ENCODE results near the gene MGLL.

MGLL gene

DNA sequence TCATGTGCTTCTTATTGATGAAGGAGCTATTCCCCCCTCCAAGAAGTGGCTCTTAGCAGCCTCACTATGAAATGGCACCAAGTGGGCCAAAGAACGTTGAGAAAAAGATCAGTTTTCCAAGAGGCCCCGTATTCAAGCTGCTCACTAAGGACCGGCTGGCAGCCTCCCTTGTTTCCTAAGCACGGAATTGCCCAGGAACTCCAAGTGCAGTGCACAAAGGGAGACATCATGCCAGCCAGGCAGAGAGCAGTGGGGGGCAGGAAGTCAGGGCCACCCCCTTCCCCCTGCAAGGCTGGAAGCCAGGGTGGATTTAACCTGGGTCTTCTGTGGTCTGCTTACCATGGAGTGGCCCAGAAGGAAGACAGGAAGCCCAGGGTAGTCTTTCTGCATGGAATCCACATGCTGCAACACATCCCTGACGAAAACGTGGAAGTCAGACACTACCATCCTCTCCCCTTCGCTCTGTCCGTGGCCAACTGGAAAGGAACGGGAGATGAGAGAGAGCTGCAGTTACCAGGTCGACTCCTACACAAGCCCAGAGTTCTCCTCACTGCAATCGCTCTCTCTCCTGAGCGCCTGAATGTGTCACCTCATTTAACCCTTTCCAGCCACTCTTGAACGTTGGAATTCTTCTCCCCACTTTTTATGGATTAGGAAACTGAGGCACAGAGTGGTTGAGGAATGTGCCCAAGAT is 100.1 kb downstream of the MGLL start:
- no peak for DNase-seq (ENCODE audit: low read depth)

- no peak for DNase-seq (ENCODE audit: low read depth)
Measured at GRCh38 chr3:127720985-127721935, 101.1 kb downstream of the MGLL start.

GRCh38 chr3:127720161-127720823 is 102.0 kb downstream of the MGLL start:
- DNase-seq (ENCODE audit: low read depth) = no peak

- no peak for DNase-seq (ENCODE audit: low read depth)
Measured at GRCh38 chr3:127719369-127719768, 102.9 kb downstream of the MGLL start.

DNA sequence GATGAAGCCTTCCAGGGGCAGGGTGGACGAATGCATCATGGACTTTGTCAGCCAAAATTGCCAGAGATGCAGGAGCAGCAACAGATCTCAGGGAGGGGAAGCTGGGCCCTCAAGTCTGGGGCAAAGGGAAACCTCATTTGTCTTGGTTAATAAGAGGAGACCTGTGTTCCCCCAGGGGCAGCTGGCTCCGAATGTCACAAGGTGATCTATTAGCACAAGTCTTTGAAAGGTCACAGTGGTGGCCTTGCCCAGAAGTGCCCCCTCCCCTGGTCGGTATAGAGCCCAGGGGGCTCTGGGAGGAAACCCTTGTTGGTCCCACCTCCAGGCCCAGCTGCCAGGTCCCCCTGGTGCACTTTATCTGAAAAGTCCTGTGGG is 103.4 kb downstream of the MGLL start:
- DNase-seq (ENCODE audit: low read depth) = no peak

DNA sequence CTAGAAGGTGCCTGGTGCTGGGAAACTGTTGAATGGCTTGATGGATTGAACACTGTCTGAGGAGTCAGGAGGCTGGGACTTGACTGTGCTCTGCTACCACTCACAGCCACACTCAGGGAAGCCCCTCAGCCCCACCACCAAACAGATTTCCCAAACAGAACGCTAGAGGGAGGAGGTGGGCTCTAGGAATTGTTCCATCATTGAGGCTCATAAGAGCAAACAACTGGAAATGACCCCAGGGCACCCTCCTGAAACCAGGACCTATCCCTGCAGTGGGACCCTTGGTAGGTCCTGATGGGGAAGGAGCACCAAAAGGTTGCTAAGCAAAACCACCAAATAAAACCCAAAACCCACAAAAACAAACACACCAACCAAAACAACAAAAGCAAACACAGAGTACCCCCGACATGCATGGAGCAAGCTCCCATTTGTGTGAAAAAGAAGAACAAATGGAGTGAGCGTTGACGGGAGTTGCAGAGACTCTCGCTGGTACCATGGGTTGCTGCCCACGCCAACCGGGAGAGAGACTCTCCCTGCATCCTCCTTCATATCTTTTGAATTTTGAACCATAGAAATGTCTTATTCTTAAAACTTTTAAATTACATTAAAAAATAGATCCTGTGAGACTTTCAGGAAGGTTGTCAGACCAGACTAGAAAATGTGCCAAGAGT is 103.9 kb downstream of the MGLL start:
- DNase-seq (ENCODE audit: low read depth) = no peak

GRCh38 chr3:127717357-127718244 is 104.7 kb downstream of the MGLL start:
- DNase-seq (ENCODE audit: low read depth) = no peak

GRCh38 chr3:127716384-127716783 is 105.9 kb downstream of the MGLL start:
- no peak for DNase-seq (ENCODE audit: low read depth)

- DNase-seq (ENCODE audit: low read depth) = no peak
Measured at GRCh38 chr3:127715532-127715931, 106.8 kb downstream of the MGLL start.

DNA sequence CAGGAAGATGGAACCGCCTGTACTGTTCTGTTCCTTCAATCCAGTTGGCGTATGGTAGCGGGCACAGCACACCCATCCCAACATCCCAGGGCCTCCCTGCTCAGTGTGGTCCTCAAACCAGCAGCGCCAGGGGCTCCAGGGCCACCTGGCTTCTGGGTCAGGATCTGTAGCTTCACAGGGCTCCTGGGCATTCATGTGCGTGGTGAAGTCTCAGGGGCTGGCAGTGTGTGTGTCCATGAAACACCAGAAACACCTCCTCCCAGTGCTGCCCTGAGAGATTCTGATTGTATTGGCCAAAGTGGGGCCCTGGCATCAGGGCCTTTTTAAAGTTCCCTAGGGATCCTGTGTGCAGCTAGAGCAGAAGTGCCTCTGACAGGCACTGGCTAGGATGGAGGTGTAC is 107.4 kb downstream of the MGLL start:
- DNase-seq (ENCODE audit: low read depth) = no peak

DNA sequence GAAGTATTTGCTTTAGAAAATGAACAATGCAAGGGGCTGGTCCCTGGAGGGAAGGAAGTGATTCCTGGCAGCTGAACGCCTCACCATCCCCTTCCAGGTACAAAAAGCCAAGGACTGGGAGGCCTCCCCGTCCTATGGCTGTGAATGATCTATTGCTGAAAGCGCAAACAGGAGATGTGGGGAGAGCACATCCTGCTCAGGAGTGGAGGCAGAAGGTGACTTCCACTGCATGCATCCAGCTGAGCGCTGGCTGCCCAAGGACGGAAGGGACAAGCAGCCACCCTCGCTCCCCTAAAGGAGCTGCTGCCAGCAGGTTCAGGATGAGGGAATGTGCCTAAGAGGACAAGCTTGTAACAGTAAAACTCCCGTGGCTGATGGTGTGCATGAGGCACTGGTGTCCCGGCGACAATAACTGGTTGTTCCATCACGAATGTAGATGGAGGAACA is 108.2 kb downstream of the MGLL start:
- no peak for DNase-seq (ENCODE audit: low read depth)

- DNase-seq (ENCODE audit: low read depth) = no peak
Measured at GRCh38 chr3:127712881-127713771, 109.2 kb downstream of the MGLL start.

DNA sequence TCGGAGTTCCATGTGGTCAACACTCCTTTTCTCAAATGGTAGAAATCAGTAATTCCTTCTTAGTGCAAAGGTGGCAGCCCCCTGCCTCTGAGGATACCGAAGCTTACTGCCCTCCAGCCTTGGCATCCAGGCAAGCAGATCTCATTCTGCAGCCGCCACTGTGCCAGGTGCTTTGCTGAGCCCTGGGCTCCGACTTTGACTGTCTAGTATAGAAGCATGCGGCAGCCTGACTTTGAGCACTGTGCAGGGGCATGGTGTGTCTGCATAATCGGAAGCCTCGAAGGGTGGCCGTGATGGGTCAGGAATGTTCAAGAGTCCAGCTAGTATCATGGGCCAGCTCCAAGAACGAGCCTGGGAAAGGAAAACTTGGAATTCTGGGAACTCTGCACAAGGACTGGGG is 109.9 kb downstream of the MGLL start:
- DNase-seq (ENCODE audit: low read depth) = no peak

DNA sequence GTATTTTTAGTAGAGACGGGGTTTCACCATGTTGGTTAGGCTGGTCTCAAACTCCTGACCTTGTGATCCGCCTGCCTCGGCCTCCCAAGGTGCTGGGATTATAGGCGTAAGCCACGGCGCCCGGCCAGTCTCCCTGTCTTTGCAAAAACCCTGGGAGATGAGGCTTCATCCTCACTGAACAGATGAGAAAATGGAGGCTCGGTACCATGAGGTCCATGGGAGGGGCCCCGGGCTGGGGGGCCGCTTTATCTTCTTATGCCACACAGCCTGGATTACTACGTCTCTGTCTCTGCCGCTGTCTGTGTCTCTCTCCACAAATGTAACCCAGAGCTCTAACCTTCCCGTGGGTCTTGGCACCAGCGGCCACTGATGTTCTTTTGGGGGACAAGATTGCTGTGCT is 110.4 kb downstream of the MGLL start:
- DNase-seq (ENCODE audit: low read depth) = no peak

DNA sequence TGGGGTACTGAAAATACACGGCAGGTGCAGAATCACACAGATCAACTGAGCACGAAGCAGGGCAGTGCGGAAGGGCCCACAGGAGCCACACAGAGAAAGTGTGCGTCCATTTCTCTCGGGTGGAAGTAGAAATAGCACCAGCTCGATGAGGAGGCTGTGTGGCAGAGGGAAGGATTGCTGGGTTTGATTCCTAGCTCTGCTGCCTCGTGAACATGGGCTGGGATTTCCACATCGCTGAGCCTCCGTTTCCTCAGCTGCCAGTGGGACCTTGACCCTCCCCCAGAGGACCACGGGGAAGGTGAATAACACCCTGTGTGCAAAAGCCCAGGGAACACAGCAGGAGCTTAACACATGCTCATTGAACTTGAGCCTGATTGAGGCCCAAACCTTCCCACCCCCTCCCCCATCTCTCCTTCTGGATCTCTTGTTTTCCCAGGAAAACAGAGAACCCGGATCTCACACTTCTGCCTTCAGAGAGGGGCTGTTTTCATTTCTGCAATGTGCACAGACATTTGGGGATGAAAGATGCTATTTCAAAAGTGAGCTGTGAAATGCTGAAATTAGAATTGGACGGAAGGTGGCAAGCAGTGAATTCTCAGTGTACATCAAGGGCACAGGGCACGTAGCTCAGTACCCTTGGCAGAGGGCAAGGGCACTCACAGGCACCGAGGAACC is 111.2 kb downstream of the MGLL start:
- no peak for DNase-seq (ENCODE audit: low read depth)

- DNase-seq (ENCODE audit: low read depth) = no peak
Measured at GRCh38 chr3:127710155-127710941, 112.0 kb downstream of the MGLL start.

DNA sequence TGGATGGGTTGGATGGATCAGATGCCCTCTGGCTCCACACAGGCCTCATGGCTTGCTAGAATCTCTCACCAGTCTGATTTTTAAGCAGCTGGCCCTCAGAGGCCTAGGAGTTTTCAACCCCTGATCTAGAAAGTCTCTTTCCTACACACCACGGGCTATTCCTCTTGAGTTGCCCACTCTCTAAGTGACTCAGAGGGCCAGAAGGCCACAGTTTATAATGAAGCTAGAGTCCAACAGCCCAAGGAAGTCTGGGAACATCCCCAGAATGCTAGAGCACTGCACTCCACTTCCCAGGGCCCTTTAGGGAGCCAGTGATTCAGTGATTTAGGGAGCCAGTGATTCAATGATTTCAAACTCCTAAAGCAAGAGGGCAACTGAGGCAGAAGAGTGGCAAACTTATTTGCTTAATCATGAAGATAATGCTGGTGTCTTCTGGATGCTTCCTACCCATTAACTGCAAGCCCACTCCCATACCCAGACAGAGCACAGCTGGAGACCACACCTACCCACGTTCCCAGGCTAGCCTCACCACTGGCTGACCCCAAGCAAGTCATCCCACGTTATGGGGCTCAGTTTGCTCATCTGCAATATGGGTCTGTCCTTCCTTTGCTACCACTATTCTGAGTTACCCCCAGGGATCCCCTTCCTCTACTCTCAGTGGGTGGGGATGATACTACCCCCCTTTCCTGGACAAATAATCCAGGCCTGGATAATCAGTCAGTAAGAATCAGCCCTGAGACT is 112.8 kb downstream of the MGLL start:
- DNase-seq (ENCODE audit: low read depth) = no peak

- no peak for DNase-seq (ENCODE audit: low read depth)
Measured at GRCh38 chr3:127708837-127709236, 113.5 kb downstream of the MGLL start.

Measured in HS-5 (cell line).